ENCODE results near the gene SHB. TPM values are rescaled to one million over a fixed set of nuclear protein-coding genes. Genes with fewer than 3 reads are reported as not detected.

The SHB gene
- total RNA-seq, 1 experiment from 2014 or later, result 12.2 TPM

- TF ChIP-seq ARID4B (CRISPR knock-in tag; IDR thresholded peaks at IDR 0.05; ENCODE audit: borderline replicate concordance) (no peak), MLX (CRISPR knock-in tag; IDR thresholded peaks at IDR 0.05) (no peak)
Measured at GRCh38 chr9:38029915-38030638, 39.0 kb downstream of the SHB start (continued).

GRCh38 chr9:38027714-38028113 is 41.3 kb downstream of the SHB start:
- peaks cover 58% of the 10 kb centered on the region for H3K4me1 Mint-ChIP-seq
- H3K36me3 Mint-ChIP-seq, result no peaks in the 10 kb centered on the region
- H3K27ac Mint-ChIP-seq, result peak overlapping the region; percentile 79; the same call in 1 of the 2 replicates
- ATAC-seq, result no peak
- ChIA-PET POLR2A (interaction anchor here (1.4 kb wide), 1 partner anchor 9 kb away, joined by 3 read pairs; no protein-coding TSS in a partner anchor), CTCF (interaction anchor here (0.6 to 3.0 kb wide), 5 partner anchors 11 to 114 kb away, joined by 3 to 29 read pairs (median 5); no protein-coding TSS in a partner anchor)
- DNase-seq (ENCODE audit: low spot score), result no peak
- no peaks in the 10 kb centered on the region for H3K9me3 Mint-ChIP-seq
- no peaks in the 10 kb centered on the region for H3K27me3 Mint-ChIP-seq (ENCODE audit: low read depth)
- no peak overlapping the region for H3K4me3 Mint-ChIP-seq
- no peak for TF ChIP-seq IRF2 (CRISPR knock-in tag; IDR thresholded peaks at IDR 0.05; ENCODE audit: borderline replicate concordance, low read depth)
- TF ChIP-seq NR3C1 (CRISPR knock-in tag; conservative IDR thresholded peaks at IDR 0.05; ENCODE audit: low read depth), result no peak
- TF ChIP-seq ZNF263 (CRISPR knock-in tag; IDR thresholded peaks at IDR 0.05; ENCODE audit: low read depth), result no peak
- TF ChIP-seq, protein P1, sequence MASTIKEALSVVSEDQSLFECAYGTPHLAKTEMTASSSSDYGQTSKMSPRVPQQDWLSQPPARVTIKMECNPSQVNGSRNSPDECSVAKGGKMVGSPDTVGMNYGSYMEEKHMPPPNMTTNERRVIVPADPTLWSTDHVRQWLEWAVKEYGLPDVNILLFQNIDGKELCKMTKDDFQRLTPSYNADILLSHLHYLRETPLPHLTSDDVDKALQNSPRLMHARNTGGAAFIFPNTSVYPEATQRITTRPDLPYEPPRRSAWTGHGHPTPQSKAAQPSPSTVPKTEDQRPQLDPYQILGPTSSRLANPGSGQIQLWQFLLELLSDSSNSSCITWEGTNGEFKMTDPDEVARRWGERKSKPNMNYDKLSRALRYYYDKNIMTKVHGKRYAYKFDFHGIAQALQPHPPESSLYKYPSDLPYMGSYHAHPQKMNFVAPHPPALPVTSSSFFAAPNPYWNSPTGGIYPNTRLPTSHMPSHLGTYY (CRISPR knock-in tag; IDR thresholded peaks at IDR 0.05), result no peak
- no peak for TF ChIP-seq ZNF671 (CRISPR knock-in tag; IDR thresholded peaks at IDR 0.05)
- no peak for TF ChIP-seq NR2C2 (CRISPR knock-in tag; IDR thresholded peaks at IDR 0.05)
- TF ChIP-seq MAX (CRISPR knock-in tag; IDR thresholded peaks at IDR 0.05), result no peak
- no peak for TF ChIP-seq NFATC4 (CRISPR knock-in tag; IDR thresholded peaks at IDR 0.05)

DNA sequence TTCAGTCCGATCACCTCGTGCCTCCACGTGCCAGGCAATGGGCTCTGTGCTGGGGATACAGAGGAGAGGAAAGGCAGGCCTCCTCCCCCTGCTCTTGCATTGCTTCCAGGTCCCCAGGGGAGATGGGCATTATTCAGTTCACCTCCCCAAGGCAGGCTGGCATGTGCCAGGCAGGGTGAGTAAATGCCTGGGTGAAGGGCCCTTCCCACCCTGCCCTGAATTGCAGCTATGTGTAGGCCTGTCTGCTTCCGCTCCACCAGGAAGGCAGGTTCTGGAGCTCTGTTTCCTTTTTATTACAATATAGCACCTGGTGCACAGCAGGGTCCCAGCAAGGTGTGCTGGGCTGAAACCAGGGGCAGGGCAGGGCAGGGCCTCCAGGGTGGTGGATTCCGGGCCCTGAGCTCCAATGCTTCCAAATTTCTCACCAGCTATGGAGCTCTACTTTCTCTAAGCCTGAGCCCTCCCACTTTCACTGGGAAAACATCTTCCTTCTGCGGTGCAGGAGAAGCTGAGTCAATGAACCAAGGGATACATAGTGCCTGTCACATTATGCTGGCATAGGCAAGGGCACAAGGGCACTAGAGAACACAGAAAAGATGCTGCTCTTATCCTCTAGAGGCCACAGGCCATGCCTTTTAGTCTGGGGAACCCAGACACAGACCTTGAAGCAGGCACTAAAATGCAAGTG is 42.0 kb downstream of the SHB start:
- POLR2A ChIA-PET, result interaction anchor here (0.6 to 2.2 kb wide), 4 partner anchors 9 to 69 kb away, joined by 3 to 6 read pairs (median 4); no protein-coding TSS in a partner anchor

More for the DNA sequence above, 42.0 kb downstream of the SHB start:
- no peaks in the 10 kb centered on the region for H3K9me3 Mint-ChIP-seq
- ATAC-seq, result no peak
- H3K4me1 Mint-ChIP-seq, result peaks cover 58% of the 10 kb centered on the region
- peak overlapping the region; percentile 79 for H3K27ac Mint-ChIP-seq
- DNase-seq (ENCODE audit: low spot score), result no peak
- no peak overlapping the region for H3K4me3 Mint-ChIP-seq
- no peak for TF ChIP-seq ESRRA (CRISPR knock-in tag; IDR thresholded peaks at IDR 0.05; ENCODE audit: borderline replicate concordance)
- H3K27me3 Mint-ChIP-seq (ENCODE audit: low read depth), result no peaks in the 10 kb centered on the region
- H3K36me3 Mint-ChIP-seq, result no peaks in the 10 kb centered on the region
- CTCF ChIA-PET, result interaction anchor here (0.6 to 3.9 kb wide), 9 partner anchors 10 to 113 kb away, joined by 3 to 29 read pairs (median 4); no protein-coding TSS in a partner anchor

Measured in WTC11 (cell line).